NCI-H1694 treated with DMSO at 0.1 percent for 48 hours (cell line): ENCODE data around the gene TRPC3.

Experiments
- DNase-seq: peaks from one replicate; lab custom pipeline; 2025; lab: John Stamatoyannopoulos, UW

The TRPC3 gene

GRCh38 chr4:121873604-121874003, 78.3 kb downstream of the TRPC3 start:
- DNase-seq = no peak

DNA sequence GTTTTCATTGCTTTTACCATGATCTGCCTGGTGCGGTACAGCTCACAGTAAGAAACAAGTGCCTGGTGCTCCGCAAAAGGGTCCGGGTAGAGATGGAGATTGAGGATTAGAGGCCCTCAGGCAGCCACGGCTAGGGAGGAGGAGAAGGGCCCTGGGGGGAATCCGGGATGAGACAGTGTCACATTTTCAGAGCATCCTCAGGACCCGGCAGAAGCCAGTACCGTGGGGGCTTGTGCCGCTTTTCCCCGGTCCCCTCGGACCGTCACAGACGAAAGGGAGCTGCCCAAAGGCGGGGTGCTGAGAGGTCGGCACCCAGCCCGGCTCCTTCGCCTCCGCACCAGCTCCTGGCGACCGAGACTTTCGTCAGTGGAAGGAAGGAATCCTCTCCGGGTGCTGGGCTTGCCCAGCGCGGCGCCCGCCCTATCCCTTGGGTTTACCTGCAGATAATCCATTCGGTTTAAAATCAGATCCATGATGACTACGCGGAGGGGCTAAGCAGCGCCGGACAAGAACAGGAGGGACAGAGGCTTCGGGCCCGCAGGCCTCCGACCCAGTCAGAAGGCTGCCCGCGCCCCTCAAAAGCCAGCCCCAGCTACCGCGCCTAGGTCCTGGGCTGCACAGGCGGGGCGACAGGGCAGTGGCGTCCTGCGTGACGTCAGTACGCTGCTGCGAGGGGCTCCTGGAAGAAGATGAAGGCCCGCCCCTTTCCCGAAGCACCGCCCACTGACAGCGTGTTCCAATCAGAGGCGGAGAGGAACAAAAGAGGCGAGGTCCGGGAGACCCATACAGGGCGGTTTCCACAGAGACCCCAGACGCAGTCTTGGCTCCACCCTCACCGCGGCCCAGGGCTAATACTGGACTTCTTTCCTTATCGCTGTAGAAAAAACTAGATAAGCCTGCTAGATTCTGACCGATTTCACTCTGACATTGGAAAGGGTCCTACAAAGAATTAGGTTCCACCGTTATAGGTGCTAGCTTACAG, 81.7 kb downstream of the TRPC3 start, which contains the start of gene BBS7:
Gene BBS7 (minus strand): TSS at position 634 of the 982 bp plus-strand sequence. CDS start 161 bp downstream, at position 473.
- peak; percentile 84 for DNase-seq

GRCh38 chr4:121863799-121864198, 88.1 kb downstream of the TRPC3 start:
- DNase-seq = no peak

- DNase-seq = no peak
Observed at GRCh38 chr4:121861426-121861825, 90.4 kb downstream of the TRPC3 start.

DNA sequence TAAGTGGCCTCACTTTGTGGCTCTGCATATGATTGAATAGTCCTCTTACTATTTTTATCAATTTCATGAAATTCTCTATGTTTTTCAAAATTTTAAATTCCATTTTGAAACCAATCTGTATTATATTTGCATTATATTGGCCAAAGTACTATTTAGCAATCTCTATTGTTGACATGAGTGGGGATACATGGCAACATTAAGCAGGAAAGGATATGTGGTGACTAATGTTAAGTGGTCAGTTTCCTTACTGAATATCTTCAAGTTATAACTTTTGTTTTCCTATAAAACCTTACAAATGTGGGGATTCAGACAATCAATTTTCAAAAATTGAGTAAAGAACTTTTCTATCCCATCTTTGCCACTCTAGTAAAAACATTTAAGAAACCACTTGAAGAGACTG, 91.7 kb downstream of the TRPC3 start:
- DNase-seq = no peak

DNA sequence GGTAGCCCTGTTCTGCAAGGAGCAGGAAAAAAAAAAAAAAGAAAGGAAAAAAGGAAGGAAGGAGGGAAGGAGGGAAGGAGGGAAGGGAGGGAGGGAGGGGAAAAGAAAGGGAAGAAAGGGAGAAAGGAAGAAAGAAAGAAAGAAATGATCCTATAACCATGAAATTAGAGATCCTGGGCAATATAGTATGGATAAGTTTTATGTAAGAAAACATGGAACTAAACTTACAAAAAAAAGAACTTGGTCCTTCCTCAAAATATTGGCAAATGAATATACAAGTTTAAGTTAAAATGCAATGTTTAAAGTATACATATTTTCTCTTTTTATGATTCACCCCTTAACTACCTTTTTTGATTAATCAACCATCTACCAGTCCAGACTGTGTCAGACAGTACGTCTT, 100.5 kb downstream of the TRPC3 start:
- DNase-seq = no peak

GRCh38 chr4:121846662-121847061, 105.2 kb downstream of the TRPC3 start:
- no peak for DNase-seq

DNA sequence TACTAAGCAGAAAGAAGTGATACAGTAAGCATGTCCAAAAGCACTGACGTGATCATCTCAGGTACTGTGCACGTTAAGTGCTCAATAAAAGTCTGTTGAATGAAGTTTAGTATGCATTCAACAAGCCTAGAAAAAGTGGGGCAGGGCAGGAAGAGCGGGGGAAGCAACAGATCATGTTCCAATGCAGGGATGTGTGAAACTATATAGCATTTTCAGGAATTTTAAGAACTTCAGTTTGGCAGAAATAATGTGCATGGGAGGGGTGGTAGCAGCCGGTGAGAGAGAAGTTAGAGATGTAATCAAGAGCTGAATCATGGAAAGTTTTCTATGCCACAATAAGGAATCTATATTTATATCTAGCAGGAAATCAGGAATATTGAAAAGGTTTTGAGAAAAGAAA, 109.0 kb downstream of the TRPC3 start:
- no peak for DNase-seq

GRCh38 chr4:121838136-121838535, 113.7 kb downstream of the TRPC3 start:
- no peak for DNase-seq

DNA sequence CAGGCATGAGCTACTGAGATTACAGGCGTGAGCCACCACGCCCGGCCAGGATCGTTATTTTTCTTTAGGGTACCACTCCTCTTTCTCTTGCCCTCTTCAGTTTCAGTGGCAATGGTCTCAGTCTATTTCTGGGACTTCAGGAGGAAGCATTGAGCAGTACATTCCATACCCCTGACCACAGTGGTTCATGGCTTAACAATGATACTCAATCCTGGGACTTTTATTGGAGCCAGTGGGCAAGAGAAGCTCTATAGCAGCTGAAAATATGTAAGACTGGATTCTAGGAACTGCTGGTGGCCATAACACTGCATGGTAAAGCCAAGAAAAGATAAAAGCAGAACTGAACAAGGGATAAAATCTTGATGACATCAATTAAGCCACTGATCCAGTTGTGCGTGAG, 122.3 kb downstream of the TRPC3 start:
- DNase-seq = no peak
